SK-N-SH (cell line): Measurements from ENCODE around the gene KRTAP1-4. TPM values are rescaled to one million over a fixed set of nuclear protein-coding genes. Genes with fewer than 3 reads are reported as not detected.
"Not testable (repeated sequence)": the region's sequence is repeated elsewhere in the genome, so short reads cannot be mapped to it uniquely, and the experiment has no call there.

ENCODE experiments used
- CTCF ChIA-PET: fragments of 300-600, 350-600 bp; formaldehyde crosslinking; extraction: SDS; loops from one replicate; lab custom pipeline; 2021; lab: Yijun Ruan, JAX
- POLR2A ChIA-PET: fragments of 350-600 bp; sonication (Branson Sonifier 250); formaldehyde crosslinking; extraction: SDS; loops from one replicate; lab custom pipeline; 2020; ENCODE audit warnings: antibody characterized with exemption, inconsistent platforms; lab: Yijun Ruan, JAX
- DNase-seq: peaks from one replicate; pipeline ENCODE4 v3.0.0; 2012
- H2AFZ ChIP-seq: fragments of 200-600 bp; sonication (generic); 2 replicates; pipeline ENCODE4 v1.8.1; 2016; ENCODE audit warnings: antibody characterized with exemption, mild to moderate bottlenecking, low read depth
- H3F3A ChIP-seq: fragments of 200-600 bp; sonication (generic); replicated peaks from 2 replicates; pipeline ENCODE3; 2016; ENCODE audit warnings: antibody characterized with exemption, mild to moderate bottlenecking; ENCODE audit not compliant: insufficient read depth
- H3K27ac ChIP-seq, 2 experiments: fragments of 200-500 bp in 1 of 2; fragments of 200-600 bp in 1 of 2; sonication (Bioruptor generic) in 1 of 2; sonication (generic), shearing (Covaris generic) in 1 of 2; 2 replicates each; pipeline versions ENCODE4 v1.5.1 to v1.6.1; 2014 to 2016; ENCODE audit warnings: low read depth in 2 of 2, inconsistent platforms in 1 of 2, low read length in 1 of 2, mild to moderate bottlenecking in 1 of 2, mixed read lengths in 1 of 2
- H3K27me3 ChIP-seq: fragments of 200-600 bp; sonication (generic), shearing (Covaris generic); 2 replicates; pipeline ENCODE4 v1.6.1; 2016; ENCODE audit warnings: mixed run types; ENCODE audit not compliant: insufficient read depth
- H3K36me3 ChIP-seq, 2 experiments: fragments of 200-500 bp in 1 of 2; fragments of 200-600 bp in 1 of 2; sonication (Bioruptor generic) in 1 of 2; sonication (generic) in 1 of 2; replicated peaks in 1 of 2; 2 replicates each; pipeline versions ENCODE3 to v1.5.1; 2014 to 2016; ENCODE audit warnings: low read length in 1 of 2, mild to moderate bottlenecking in 1 of 2; ENCODE audit not compliant: insufficient read depth in 2 of 2, control insufficient read depth in 1 of 2
- H3K4me1 ChIP-seq, 2 experiments: fragments of 200-500 bp in 1 of 2; fragments of 200-600 bp in 1 of 2; sonication (Bioruptor generic) in 1 of 2; sonication (generic), shearing (Covaris generic) in 1 of 2; 2 replicates each; pipeline versions ENCODE4 v1.5.1 to v1.6.1; 2014 to 2016; ENCODE audit warnings: low read depth in 1 of 2, low read length in 1 of 2, mixed run types in 1 of 2; ENCODE audit not compliant: insufficient read depth in 2 of 2, control insufficient read depth in 1 of 2
- H3K4me2 ChIP-seq: fragments of 200-600 bp; sonication (generic), shearing (Covaris generic); 2 replicates; pipeline ENCODE4 v1.6.1; 2017; ENCODE audit warnings: mixed run types
- H3K4me3 ChIP-seq, 2 experiments: fragments of 200-500 bp in 1 of 2; fragments of 200-600 bp in 1 of 2; sonication (Bioruptor generic) in 1 of 2; sonication (generic), shearing (Covaris generic) in 1 of 2; 2 replicates each; pipeline versions ENCODE4 v1.5.1 to v1.8.1; 2014 to 2016; ENCODE audit warnings: low read depth in 2 of 2, inconsistent platforms in 1 of 2, low read length in 1 of 2, mild to moderate bottlenecking in 1 of 2, mixed read lengths in 1 of 2, moderate library complexity in 1 of 2
- H3K79me2 ChIP-seq: fragments of 200-600 bp; sonication (generic); 2 replicates; pipeline ENCODE4 v1.8.1; 2017; ENCODE audit warnings: mild to moderate bottlenecking; ENCODE audit not compliant: insufficient read depth
- H3K9ac ChIP-seq: fragments of 200-600 bp; sonication (generic); 2 replicates; pipeline ENCODE4 v1.6.1; 2017; ENCODE audit warnings: mixed run types
- H3K9me2 ChIP-seq: fragments of 200-600 bp; sonication (generic); 2 replicates; pipeline ENCODE4 v1.6.1; 2017; ENCODE audit warnings: mixed run types
- H3K9me3 ChIP-seq: fragments of 200-600 bp; sonication (generic); 2 replicates; pipeline ENCODE4 v1.6.1; 2017; ENCODE audit warnings: mixed run types, mild to moderate bottlenecking, moderate library complexity
- H4K20me1 ChIP-seq: fragments of 200-600 bp; sonication (generic); 2 replicates; pipeline ENCODE4 v1.6.1; 2017; ENCODE audit warnings: mild to moderate bottlenecking, mixed run types; ENCODE audit not compliant: insufficient read depth
- ELF1 ChIP-seq: IDR thresholded peaks from 2 replicates; pipeline ENCODE4 v1.4.0; 2012
- EP300 ChIP-seq, 2 experiments: IDR thresholded peaks; 2 replicates each; pipeline versions ENCODE4 v1.4.0 to v1.6.1; 2012; ENCODE audit warnings: borderline replicate concordance in 1 of 2, low read depth in 1 of 2, low read length in 1 of 2
- FOSL2 ChIP-seq: IDR thresholded peaks from 2 replicates; pipeline ENCODE4 v1.4.0; 2012; ENCODE audit warnings: low read depth, mild to moderate bottlenecking, moderate library complexity, borderline replicate concordance
- JUND ChIP-seq: IDR thresholded peaks from 2 replicates; pipeline ENCODE4 v1.4.0; 2012
- TCF12 ChIP-seq: IDR thresholded peaks from 2 replicates; pipeline ENCODE4 v1.4.0; 2012
- WGBS: methylation state at CpG from one replicate; pipeline ENCODE4 v1.1.6; 2017; ENCODE audit warnings: low lambda C conversion rate; 5-methylcytosine and 5-hydroxymethylcytosine counted together
- polyA plus RNA-seq, 3 experiments: library from polyadenylated mRNA; depleted of rRNA; stranded (reverse); fragments of >200 nt; gene quantifications; 2 replicates each; pipeline ENCODE4 v1.2.3, GENCODE V29; 2012
- TF ChIP-seq, protein P1 (sequence below): IDR thresholded peaks from 2 replicates; pipeline ENCODE4 v1.4.0; 2012; ENCODE audit warnings: low read depth, borderline replicate concordance
- TF ChIP-seq, protein P2 (sequence below): IDR thresholded peaks from 2 replicates; pipeline ENCODE4; 2012
- TF ChIP-seq, protein P3 (sequence below): IDR thresholded peaks from 2 replicates; pipeline ENCODE4 v1.6.1; 2012; ENCODE audit warnings: mild to moderate bottlenecking, low read depth, low read length, moderate library complexity
- TF ChIP-seq, protein P4 (sequence below): IDR thresholded peaks from 2 replicates; pipeline ENCODE4 v1.4.0; 2012; ENCODE audit warnings: low read depth

The KRTAP1-4 gene
- polyA plus RNA-seq, 1 of the 3 experiments (the other 2 are of a cell fraction): not detected

DNA sequence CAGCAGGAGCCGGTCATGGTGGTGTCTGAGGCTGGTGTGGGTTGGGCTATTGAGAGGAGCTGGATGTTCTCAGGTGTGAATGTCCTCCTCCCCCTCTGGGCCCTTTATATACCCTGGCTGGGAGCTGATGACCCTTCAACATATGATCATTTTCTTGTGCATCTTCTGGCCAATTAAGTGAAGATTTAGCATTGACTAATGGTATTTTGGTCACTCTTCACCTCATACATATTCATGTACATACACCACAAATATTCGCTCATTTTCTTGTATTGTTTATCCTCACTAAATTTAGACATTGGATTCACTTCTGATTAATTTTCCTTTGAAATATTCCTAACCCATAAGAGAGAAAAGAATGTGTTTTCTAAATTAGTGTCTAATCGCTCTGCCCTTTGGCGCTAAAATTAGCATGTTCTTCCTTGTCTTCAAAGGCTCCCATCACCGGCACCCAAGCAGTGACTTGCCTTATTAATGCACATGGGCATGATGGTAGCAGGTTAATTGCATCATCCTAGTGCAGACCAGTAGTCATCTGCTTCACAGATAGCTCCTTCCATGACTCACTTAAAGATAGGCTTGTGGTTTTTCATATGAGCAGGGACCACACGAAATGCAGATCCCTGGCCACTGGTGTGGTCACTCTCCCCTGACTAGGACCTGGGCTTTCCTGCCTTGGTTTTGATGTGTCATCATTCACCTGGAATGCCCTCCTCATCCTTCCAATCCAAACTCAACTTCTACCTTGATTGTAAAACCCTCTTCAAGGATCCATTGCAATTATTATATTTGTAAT, 36.0 kb upstream of the KRTAP1-4 start, which contains the start of gene KRTAP2-4:
KRTAP2-4 (minus strand) TSS at position 51 of the 796 bp plus-strand sequence; CDS start at position 17, 34 bp downstream.
- Histone ChIP-seq H3K9me2 (no peaks in the 10 kb centered on the region), H3F3A (peaks cover 6% of the 10 kb centered on the region), H3K27me3 (no peaks in the 10 kb centered on the region), H2AFZ (no peak within 1 kb of the TSS), H3K4me1 (peaks cover 0 to 16% of the 10 kb centered on the region in 2 experiments; a peak in 2 of 4 replicates), H4K20me1 (no peaks in the 10 kb centered on the region), H3K9ac (no peak within 1 kb of the TSS)
- CTCF ChIA-PET: no interaction called here
- peak; percentile 77 for TF ChIP-seq TCF12
- TF ChIP-seq, protein P1, sequence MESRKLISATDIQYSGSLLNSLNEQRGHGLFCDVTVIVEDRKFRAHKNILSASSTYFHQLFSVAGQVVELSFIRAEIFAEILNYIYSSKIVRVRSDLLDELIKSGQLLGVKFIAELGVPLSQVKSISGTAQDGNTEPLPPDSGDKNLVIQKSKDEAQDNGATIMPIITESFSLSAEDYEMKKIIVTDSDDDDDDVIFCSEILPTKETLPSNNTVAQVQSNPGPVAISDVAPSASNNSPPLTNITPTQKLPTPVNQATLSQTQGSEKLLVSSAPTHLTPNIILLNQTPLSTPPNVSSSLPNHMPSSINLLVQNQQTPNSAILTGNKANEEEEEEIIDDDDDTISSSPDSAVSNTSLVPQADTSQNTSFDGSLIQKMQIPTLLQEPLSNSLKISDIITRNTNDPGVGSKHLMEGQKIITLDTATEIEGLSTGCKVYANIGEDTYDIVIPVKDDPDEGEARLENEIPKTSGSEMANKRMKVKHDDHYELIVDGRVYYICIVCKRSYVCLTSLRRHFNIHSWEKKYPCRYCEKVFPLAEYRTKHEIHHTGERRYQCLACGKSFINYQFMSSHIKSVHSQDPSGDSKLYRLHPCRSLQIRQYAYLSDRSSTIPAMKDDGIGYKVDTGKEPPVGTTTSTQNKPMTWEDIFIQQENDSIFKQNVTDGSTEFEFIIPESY: 0 out of 2 replicates have a peak, but pooled peaks have one; percentile 27
- TF ChIP-seq JUND: peak; percentile 43; the same call in 1 of the 2 replicates
- TF ChIP-seq EP300 (IDR thresholded peaks at IDR 0.05; ENCODE audit: borderline replicate concordance in 1 of 2, low read depth in 1 of 2, low read length in 1 of 2): 0 out of 4 replicates have a peak, but pooled peaks of 1 of the 2 experiments have one; percentile 16
- TF ChIP-seq FOSL2: peak; percentile 65; the same call in 1 of the 2 replicates
- TF ChIP-seq, protein P2, sequence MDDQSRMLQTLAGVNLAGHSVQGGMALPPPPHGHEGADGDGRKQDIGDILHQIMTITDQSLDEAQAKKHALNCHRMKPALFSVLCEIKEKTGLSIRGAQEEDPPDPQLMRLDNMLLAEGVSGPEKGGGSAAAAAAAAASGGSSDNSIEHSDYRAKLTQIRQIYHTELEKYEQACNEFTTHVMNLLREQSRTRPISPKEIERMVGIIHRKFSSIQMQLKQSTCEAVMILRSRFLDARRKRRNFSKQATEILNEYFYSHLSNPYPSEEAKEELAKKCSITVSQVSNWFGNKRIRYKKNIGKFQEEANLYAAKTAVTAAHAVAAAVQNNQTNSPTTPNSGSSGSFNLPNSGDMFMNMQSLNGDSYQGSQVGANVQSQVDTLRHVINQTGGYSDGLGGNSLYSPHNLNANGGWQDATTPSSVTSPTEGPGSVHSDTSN: 0 out of 2 replicates have a peak, but pooled peaks have one; percentile 24
- TF ChIP-seq, protein P3, sequence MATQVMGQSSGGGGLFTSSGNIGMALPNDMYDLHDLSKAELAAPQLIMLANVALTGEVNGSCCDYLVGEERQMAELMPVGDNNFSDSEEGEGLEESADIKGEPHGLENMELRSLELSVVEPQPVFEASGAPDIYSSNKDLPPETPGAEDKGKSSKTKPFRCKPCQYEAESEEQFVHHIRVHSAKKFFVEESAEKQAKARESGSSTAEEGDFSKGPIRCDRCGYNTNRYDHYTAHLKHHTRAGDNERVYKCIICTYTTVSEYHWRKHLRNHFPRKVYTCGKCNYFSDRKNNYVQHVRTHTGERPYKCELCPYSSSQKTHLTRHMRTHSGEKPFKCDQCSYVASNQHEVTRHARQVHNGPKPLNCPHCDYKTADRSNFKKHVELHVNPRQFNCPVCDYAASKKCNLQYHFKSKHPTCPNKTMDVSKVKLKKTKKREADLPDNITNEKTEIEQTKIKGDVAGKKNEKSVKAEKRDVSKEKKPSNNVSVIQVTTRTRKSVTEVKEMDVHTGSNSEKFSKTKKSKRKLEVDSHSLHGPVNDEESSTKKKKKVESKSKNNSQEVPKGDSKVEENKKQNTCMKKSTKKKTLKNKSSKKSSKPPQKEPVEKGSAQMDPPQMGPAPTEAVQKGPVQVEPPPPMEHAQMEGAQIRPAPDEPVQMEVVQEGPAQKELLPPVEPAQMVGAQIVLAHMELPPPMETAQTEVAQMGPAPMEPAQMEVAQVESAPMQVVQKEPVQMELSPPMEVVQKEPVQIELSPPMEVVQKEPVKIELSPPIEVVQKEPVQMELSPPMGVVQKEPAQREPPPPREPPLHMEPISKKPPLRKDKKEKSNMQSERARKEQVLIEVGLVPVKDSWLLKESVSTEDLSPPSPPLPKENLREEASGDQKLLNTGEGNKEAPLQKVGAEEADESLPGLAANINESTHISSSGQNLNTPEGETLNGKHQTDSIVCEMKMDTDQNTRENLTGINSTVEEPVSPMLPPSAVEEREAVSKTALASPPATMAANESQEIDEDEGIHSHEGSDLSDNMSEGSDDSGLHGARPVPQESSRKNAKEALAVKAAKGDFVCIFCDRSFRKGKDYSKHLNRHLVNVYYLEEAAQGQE: no peak
- no peak for TF ChIP-seq ELF1
- TF ChIP-seq, protein P4, sequence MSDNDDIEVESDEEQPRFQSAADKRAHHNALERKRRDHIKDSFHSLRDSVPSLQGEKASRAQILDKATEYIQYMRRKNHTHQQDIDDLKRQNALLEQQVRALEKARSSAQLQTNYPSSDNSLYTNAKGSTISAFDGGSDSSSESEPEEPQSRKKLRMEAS: peak; percentile 91
- TF ChIP-seq, all 33 proteins: peak for 7
- WGBS: 43% methylated on average over 5 of the region's 6 CpGs
- no peak for DNase-seq
- Histone ChIP-seq H3K79me2 (no peaks in the 10 kb centered on the region), H3K27ac (no peak within 1 kb of the TSS; a peak in 1 of 4 replicates), H3K36me3 (no peaks in the 10 kb centered on the region), H3K4me3 (no peak within 1 kb of the TSS), H3K9me3 (no peaks in the 10 kb centered on the region), H3K4me2 (no peak within 1 kb of the TSS)
- POLR2A ChIA-PET: no interaction called here

DNA sequence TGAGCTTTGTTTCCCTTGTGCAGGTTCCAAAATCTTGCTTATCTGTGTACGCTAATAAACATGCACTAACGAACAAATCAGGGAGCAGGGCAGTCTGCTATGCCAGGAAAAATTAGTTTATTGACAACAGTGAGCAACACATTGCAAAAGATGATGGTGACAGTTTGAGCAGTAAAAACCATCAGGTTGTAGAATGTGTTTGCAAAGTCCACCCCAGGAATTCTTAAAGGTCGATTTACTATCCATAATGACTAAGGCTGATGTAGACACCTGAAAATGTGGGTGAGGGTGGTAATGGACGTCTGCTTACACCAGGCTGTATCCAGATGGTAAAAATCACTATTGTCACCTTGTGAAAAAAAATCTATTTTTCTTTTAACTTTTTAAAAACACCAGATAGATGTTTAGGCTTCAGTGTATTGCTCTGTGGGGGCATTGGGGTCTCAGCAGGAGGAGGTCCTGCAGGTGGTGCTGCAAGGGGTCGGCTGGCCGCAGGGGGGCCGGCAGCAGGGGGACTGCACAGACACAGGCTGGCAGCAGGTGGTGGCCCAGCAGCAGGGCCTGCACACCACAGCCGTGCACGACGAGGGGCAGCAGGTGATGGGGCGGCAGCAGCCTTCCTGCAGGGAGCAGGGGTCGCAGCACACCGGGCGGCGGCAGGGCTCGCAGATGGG, 35.2 kb upstream of the KRTAP1-4 start:
- DNase-seq, H4K20me1 ChIP-seq, H3K27me3 ChIP-seq, POLR2A ChIA-PET, H3K9me2 ChIP-seq, H3K79me2 ChIP-seq, H3K4me3 ChIP-seq, H2AFZ ChIP-seq, H3K27ac ChIP-seq, H3K9me3 ChIP-seq, H3K9ac ChIP-seq, H3K36me3 ChIP-seq, H3K4me2 ChIP-seq: not testable (repeated sequence)
- Histone ChIP-seq H3K4me1 (peaks cover 0 to 16% of the 10 kb centered on the region in 2 experiments; a peak in 2 of 4 replicates), H3F3A (peaks cover 14% of the 10 kb centered on the region)
- WGBS: 42% methylated on average over 4 of the region's 16 CpGs
- CTCF ChIA-PET: interaction anchor here (1.5 kb wide), 1 partner anchor 390 kb away, joined by 3 read pairs; no protein-coding TSS in a partner anchor
